OCI-LY1 (cell line): ENCODE results near the gene CPN2.

Experiments used
- H2AFZ ChIP-seq: fragments of 200-600 bp; sonication (generic), shearing (Covaris generic); 2 replicates; pipeline ENCODE4 v1.6.0; 2014; ENCODE audit warnings: antibody characterized with exemption, mild to moderate bottlenecking, low read length
- H3F3A ChIP-seq: fragments of 200-600 bp; sonication (generic), shearing (Covaris generic); 2 replicates; pipeline ENCODE4 v1.6.0; 2014; ENCODE audit warnings: mild to moderate bottlenecking, antibody characterized with exemption, low read length, moderate library complexity; ENCODE audit not compliant: insufficient read depth
- H3K27ac ChIP-seq: fragments of 200-600 bp; sonication (generic); 2 replicates; pipeline ENCODE4 v1.5.1; 2014; ENCODE audit warnings: low read length, mixed run types, mild to moderate bottlenecking, low read depth; ENCODE audit not compliant: poor library complexity, severe bottlenecking
- H3K27me3 ChIP-seq: fragments of 200-600 bp; sonication (generic); 2 replicates; pipeline ENCODE4 v1.6.0; 2014; ENCODE audit warnings: antibody characterized with exemption, mild to moderate bottlenecking, low read length, moderate library complexity; ENCODE audit not compliant: insufficient read depth
- H3K36me3 ChIP-seq: fragments of 200-600 bp; sonication (generic); 2 replicates; pipeline ENCODE4 v1.6.1; 2014; ENCODE audit warnings: mild to moderate bottlenecking, antibody characterized with exemption, low read length, moderate library complexity, mixed read lengths; ENCODE audit not compliant: insufficient read depth
- H3K4me1 ChIP-seq: fragments of 200-600 bp; sonication (generic); 2 replicates; pipeline ENCODE4 v1.5.1; 2014; ENCODE audit warnings: mild to moderate bottlenecking, low read length, moderate library complexity; ENCODE audit not compliant: insufficient read depth, severe bottlenecking
- H3K4me2 ChIP-seq: fragments of 200-600 bp; sonication (generic), shearing (Covaris generic); 2 replicates; pipeline ENCODE4 v1.6.1; 2014; ENCODE audit warnings: low read length
- H3K4me3 ChIP-seq: fragments of 200-600 bp; sonication (generic); 2 replicates; pipeline ENCODE4 v1.5.1; 2014; ENCODE audit warnings: low read length, low read depth, mild to moderate bottlenecking, mixed read lengths; ENCODE audit not compliant: poor library complexity, severe bottlenecking
- H3K79me2 ChIP-seq: fragments of 200-600 bp; shearing (Covaris generic); 2 replicates; pipeline ENCODE4 v1.6.1; 2016; ENCODE audit warnings: mixed run types, low read length, mixed read lengths; ENCODE audit not compliant: insufficient read depth
- H3K9ac ChIP-seq: fragments of 200-600 bp; sonication (generic), shearing (Covaris generic); 2 replicates; pipeline ENCODE4 v1.6.1; 2014; ENCODE audit warnings: mild to moderate bottlenecking, low read length, mixed read lengths
- H3K9me2 ChIP-seq: fragments of 200-600 bp; sonication (generic), shearing (Covaris generic); 2 replicates; pipeline ENCODE4 v1.6.1; 2014; ENCODE audit warnings: low read depth, mild to moderate bottlenecking, low read length, mixed read lengths
- H3K9me3 ChIP-seq: fragments of 200-600 bp; shearing (Covaris generic); 2 replicates; pipeline ENCODE4 v1.6.1; 2014; ENCODE audit warnings: low read length, mixed read lengths
- H4K20me1 ChIP-seq: fragments of 200-600 bp; sonication (generic), shearing (Covaris generic); 2 replicates; pipeline ENCODE4 v1.6.0; 2016; ENCODE audit warnings: mild to moderate bottlenecking, low read length; ENCODE audit not compliant: insufficient read depth
- EZH2 ChIP-seq: fragments of 200-600 bp; sonication (generic), shearing (Covaris generic); IDR thresholded peaks from 2 replicates; pipeline ENCODE4 v1.8.0; 2017; ENCODE audit warnings: borderline replicate concordance, mixed run types, mild to moderate bottlenecking, antibody characterized with exemption, low read length, moderate library complexity, mixed read lengths
- TF ChIP-seq, protein P1 (sequence below): fragments of 200-600 bp; sonication (generic), shearing (Covaris generic); IDR thresholded peaks from 2 replicates; pipeline ENCODE4 v1.5.1; 2017; ENCODE audit warnings: mild to moderate bottlenecking, antibody characterized with exemption, low read length, moderate library complexity, mixed read lengths

Gene CPN2

DNA sequence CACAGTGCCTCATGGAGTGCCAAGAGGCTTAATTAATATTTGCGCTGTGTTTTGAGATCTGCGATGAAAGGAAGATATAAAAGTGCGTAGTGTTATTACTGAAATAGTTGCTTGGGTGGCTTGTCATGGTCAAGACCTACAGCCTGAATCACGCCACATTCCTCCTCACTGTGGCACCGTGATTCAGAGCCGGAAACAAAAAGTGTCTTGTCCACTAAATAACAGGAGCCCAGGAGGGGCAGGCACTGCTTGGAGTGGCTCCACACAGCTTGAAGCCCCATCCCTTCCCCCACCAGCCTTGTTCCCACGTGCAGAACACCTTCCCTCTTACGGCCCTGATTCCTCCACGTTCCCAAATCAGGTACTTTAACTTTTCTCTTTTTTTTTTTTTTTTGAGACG is 19.6 kb upstream of the CPN2 start:
- TF ChIP-seq, protein P1, sequence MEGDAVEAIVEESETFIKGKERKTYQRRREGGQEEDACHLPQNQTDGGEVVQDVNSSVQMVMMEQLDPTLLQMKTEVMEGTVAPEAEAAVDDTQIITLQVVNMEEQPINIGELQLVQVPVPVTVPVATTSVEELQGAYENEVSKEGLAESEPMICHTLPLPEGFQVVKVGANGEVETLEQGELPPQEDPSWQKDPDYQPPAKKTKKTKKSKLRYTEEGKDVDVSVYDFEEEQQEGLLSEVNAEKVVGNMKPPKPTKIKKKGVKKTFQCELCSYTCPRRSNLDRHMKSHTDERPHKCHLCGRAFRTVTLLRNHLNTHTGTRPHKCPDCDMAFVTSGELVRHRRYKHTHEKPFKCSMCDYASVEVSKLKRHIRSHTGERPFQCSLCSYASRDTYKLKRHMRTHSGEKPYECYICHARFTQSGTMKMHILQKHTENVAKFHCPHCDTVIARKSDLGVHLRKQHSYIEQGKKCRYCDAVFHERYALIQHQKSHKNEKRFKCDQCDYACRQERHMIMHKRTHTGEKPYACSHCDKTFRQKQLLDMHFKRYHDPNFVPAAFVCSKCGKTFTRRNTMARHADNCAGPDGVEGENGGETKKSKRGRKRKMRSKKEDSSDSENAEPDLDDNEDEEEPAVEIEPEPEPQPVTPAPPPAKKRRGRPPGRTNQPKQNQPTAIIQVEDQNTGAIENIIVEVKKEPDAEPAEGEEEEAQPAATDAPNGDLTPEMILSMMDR, result no peak
- TF ChIP-seq EZH2, result no peak
- Histone ChIP-seq H3K9ac (no peak overlapping the region), H4K20me1 (no peaks in the 10 kb centered on the region), H3K27ac (no peak overlapping the region), H3F3A (no peaks in the 10 kb centered on the region), H3K27me3 (peaks cover 9% of the 10 kb centered on the region), H3K79me2 (no peaks in the 10 kb centered on the region), H3K4me3 (no peak overlapping the region), H3K4me1 (no peaks in the 10 kb centered on the region), H3K9me3 (no peaks in the 10 kb centered on the region), H2AFZ (no peak overlapping the region), H3K9me2 (no peaks in the 10 kb centered on the region), H3K4me2 (no peak overlapping the region), H3K36me3 (no peaks in the 10 kb centered on the region)

DNA sequence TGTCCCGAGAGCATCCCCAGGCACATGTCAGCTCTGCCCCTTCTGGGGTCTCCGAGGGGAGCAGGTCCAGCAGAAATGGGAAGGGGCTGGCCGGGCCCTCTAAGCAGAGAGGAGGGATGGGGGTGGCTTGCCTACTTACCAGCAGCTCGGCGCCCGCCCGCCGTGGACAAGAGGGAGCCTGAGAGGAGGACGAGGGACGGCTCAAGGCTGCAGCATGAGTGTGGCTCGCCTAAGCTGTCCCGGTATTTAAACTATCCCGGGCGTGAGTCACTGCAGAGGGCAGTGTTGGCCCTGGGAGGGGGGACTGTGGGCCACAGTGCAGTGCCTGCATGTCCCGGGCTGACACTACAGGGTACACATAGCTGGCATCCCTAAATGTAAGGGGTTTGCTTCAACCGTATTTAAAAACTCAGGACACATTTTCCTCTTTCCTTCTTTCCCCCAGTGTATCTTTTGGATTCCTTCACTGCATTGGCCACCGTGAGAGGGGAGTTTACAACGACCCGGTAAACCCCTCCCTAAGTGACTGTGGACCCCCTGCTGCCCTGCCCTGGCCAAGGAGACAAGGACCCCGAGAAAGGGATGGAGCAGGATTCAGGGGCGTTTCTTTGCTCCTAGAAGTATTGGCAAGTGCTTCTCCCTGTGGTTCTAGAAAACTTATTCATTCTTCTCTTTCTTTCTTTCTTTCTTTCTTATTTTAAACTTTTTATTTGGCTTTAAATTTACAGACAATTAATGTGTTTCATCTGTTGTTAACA is 18.6 kb upstream of the CPN2 start, which contains the start of gene LRRC15:
Gene LRRC15 (minus strand): TSS at position 222 of the 758 bp plus-strand sequence. CDS start 8,700 bp downstream, outside the sequence.
- H3K4me1 ChIP-seq, result no peaks in the 10 kb centered on the region
- no peaks in the 10 kb centered on the region for H4K20me1 ChIP-seq
- H3K9ac ChIP-seq, result no peak within 1 kb of the TSS
- no peak within 1 kb of the TSS for H3K4me3 ChIP-seq
- no peaks in the 10 kb centered on the region for H3K36me3 ChIP-seq
- peaks cover 9% of the 10 kb centered on the region for H3K27me3 ChIP-seq
- no peaks in the 10 kb centered on the region for H3K9me3 ChIP-seq
- TF ChIP-seq, protein P1, result no peak
- 0 out of 2 replicates have a peak, but pooled peaks have one; percentile 13 for TF ChIP-seq EZH2
- no peak within 1 kb of the TSS for H3K27ac ChIP-seq
- no peaks in the 10 kb centered on the region for H3F3A ChIP-seq
- no peaks in the 10 kb centered on the region for H3K79me2 ChIP-seq
- no peaks in the 10 kb centered on the region for H3K9me2 ChIP-seq
- no peak within 1 kb of the TSS for H2AFZ ChIP-seq
- no peak within 1 kb of the TSS for H3K4me2 ChIP-seq

DNA sequence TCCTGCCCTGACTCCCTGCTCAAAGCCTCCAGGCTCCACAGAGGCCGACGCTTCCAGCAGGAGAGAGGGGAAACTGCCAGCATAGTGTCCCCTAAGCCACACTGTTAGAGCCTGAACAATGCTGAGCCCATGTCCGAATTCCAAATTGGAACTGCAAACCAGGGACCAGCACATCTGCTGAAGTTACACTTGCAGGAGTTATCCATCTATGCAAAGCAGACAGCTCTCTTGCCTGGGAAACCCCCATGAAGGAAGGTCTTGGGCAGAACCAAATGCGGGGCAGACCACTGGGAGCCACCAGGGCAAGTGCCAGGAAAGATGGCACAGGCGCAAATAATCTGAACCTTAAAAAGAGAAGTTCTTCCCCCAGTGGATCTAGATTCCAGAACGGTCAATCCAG is 17.8 kb upstream of the CPN2 start:
- no peak overlapping the region for H3K4me2 ChIP-seq
- H3K36me3 ChIP-seq, result no peaks in the 10 kb centered on the region
- H4K20me1 ChIP-seq, result no peaks in the 10 kb centered on the region
- no peak overlapping the region for H3K4me3 ChIP-seq
- H3K9me3 ChIP-seq, result no peaks in the 10 kb centered on the region
- no peaks in the 10 kb centered on the region for H3K79me2 ChIP-seq
- no peak for TF ChIP-seq EZH2
- TF ChIP-seq, protein P1, result no peak
- H3K27me3 ChIP-seq, result peaks cover 9% of the 10 kb centered on the region
- no peak overlapping the region for H3K9ac ChIP-seq
- H3K9me2 ChIP-seq, result no peaks in the 10 kb centered on the region
- no peaks in the 10 kb centered on the region for H3K4me1 ChIP-seq
- H2AFZ ChIP-seq, result no peak overlapping the region
- no peaks in the 10 kb centered on the region for H3F3A ChIP-seq
- no peak overlapping the region for H3K27ac ChIP-seq
